ENCODE data around the gene PI4K2B. TPM values are rescaled to one million over a fixed set of nuclear protein-coding genes. Genes with fewer than 3 reads are reported as not detected.
"Not testable (repeated sequence)": the region's sequence is repeated elsewhere in the genome, so short reads cannot be mapped to it uniquely, and the experiment has no call there.

Gene PI4K2B
- 10 to 100 TPM; 40.0 to 40.6 TPM for total RNA-seq

DNA sequence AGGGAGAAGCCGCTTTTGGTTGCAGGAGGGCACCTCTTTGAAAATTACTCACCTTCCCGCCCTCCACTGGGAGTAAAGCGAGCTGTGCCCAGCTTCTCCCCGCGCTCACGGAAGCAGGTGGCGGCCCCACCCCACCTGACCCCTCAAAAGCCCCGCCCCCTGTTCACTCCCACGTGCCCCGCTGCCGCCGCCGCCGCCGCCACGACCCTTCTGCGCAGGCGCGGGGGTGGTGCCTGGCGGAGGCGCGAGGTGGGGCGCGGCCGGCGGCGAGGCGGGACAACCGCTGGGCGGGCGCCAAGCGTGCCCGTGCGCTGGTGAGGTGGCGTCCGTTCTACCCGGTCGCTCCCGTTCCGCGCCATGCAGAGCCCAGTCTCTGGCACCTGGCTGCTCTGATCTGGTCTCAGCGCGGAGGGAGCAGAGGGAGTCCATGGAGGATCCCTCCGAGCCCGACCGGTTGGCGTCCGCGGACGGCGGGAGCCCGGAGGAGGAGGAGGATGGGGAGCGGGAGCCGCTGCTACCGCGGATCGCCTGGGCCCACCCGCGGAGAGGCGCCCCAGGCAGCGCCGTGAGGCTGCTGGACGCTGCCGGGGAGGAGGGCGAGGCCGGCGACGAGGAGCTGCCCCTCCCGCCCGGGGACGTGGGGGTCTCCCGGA is at the start of gene PI4K2B:
Gene PI4K2B (plus strand): TSS at position 297 of the 653 bp plus-strand sequence. CDS start 131 bp downstream, at position 428.
- CTCF ChIA-PET, result interaction anchor here (0.9 to 3.5 kb wide), 5 partner anchors 72 to 133 kb away, joined by 3 to 18 read pairs (median 3); partner anchors contain the start of genes SEPSECS and ZCCHC4

GRCh38 chr4:25184056-25184455 is 49.8 kb upstream of the PI4K2B start:
- POLR2A ChIA-PET, result no interaction called here
- CTCF ChIA-PET, result no interaction called here

More for the DNA sequence above, at the start of gene PI4K2B:
- POLR2A ChIA-PET, result interaction anchor here (0.7 to 2.1 kb wide), 5 partner anchors 72 to 649 kb away, joined by 3 to 11 read pairs (median 3); partner anchors contain the start of genes DHX15, SEPSECS and ZCCHC4

DNA sequence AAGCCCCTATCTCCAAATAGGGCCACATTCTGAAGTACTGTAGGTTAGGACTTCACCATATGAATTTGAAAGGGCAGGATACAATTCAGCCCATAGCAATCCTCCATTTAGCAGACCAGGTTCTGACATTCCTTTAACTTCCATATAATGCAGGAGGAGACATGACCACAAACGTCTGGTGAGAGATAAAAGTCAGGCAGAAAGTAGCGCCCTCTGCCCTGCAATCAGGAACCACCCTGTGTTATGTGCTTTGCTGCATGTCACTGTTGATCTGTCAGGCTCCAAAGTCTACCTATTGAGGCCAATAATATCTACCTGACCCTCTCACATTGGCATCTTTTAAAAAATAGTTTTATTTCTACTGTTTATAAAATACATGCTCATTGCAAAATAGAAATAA is 43.4 kb upstream of the PI4K2B start:
- ChIA-PET CTCF (no interaction called here), POLR2A (no interaction called here)

GRCh38 chr4:25198713-25199112 is 35.1 kb upstream of the PI4K2B start:
- ChIA-PET POLR2A (no interaction called here), CTCF (no interaction called here)

- ChIA-PET CTCF (interaction anchor here (0.7 kb wide), 1 partner anchor 838 kb away, joined by 3 read pairs; no protein-coding TSS in a partner anchor), POLR2A (no interaction called here)
These were observed 25.8 kb upstream of the PI4K2B start for GRCh38 chr4:25207997-25208396.

DNA sequence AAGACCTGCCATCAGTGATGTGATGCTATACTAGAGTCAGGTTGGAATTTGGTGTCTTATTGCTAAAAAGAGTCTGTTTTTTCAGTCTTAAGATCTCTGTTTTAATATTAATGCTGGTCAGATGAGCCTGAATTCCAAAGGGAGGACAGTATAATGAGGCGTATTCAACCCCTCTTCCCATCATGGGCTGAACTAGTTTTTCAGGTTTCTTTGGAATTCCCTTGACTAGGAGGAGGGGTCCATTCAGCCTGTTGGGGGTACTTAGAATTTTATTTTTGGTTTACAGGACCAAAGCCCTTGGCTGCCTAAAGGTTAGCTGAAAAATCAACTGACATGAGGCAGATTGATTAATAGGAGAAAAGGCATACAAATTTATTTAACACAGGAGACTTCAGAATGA is 24.1 kb upstream of the PI4K2B start:
- POLR2A ChIA-PET, result no interaction called here
- CTCF ChIA-PET, result no interaction called here

DNA sequence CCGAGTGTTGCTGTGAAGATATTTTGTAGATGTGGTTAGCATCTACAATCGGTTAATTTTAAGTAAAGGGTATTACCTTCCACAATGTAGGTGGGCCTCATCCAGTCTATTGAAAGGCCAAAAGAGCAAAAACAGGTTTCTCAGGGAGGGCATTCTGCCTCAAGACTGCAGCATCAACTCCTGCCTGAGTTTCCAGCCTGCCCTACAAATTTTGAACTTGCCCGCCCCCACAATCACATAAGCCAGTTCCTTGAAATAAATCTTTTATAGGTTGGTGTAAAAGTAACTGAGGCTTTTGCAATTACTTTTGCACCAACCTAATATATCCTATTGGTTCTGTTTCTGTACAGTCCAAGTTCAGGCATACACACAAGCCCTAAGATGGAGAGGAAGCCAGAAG is 22.1 kb upstream of the PI4K2B start:
- CTCF ChIA-PET, result no interaction called here
- POLR2A ChIA-PET, result no interaction called here

DNA sequence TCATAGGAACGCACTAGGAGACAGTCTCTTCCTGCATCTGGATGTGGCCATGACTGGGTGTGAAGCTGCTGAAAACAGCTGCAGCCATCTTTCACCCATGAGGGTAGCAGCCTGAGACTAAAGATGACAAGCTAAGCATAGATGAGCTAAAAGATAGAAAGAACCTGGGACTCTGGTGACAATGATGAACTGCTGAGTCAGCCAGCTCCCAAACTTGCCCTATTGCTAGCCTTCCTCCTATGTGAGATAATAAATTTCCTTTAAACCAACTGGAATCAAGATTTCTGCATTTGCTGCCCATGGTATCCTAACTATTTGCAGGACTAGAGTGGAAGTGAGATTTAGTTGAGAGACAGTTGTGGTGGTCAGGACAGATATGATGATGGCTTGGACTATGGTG is 21.0 kb upstream of the PI4K2B start:
- CTCF ChIA-PET, result no interaction called here
- POLR2A ChIA-PET, result no interaction called here

- POLR2A ChIA-PET, result no interaction called here
- CTCF ChIA-PET, result no interaction called here
These were observed 20.4 kb upstream of the PI4K2B start for GRCh38 chr4:25213347-25213979.

GRCh38 chr4:25214750-25215149 is 19.1 kb upstream of the PI4K2B start:
- CTCF ChIA-PET, result not testable (repeated sequence)

GRCh38 chr4:25215511-25215910 is 18.3 kb upstream of the PI4K2B start:
- ChIA-PET POLR2A (interaction anchor here (0.6 kb wide), 1 partner anchor 1019 kb away, joined by 4 read pairs; no protein-coding TSS in a partner anchor), CTCF (no interaction called here)

More at GRCh38 chr4:25214750-25215149, 19.1 kb upstream of the PI4K2B start:
- POLR2A ChIA-PET, result not testable (repeated sequence)

DNA sequence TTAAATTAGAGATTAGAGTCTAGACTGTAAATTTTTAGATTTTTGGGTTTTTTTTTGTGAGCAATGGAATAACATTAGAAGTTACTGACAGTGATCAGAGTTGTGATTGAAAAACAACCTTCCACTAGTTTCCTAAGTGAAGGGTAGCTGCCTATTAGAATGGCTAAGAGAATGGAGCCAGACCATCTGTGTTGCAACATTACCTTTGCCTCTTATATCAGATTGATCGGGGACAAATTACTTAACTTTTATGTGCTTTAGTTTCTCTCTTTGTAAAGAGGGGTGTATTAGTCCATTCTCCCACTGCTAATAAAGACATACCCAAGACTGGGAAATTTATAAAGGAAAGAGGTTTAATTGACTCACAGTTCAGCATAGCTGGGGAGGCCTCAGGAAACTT is 12.5 kb upstream of the PI4K2B start:
- ChIA-PET POLR2A (no interaction called here), CTCF (no interaction called here)

DNA sequence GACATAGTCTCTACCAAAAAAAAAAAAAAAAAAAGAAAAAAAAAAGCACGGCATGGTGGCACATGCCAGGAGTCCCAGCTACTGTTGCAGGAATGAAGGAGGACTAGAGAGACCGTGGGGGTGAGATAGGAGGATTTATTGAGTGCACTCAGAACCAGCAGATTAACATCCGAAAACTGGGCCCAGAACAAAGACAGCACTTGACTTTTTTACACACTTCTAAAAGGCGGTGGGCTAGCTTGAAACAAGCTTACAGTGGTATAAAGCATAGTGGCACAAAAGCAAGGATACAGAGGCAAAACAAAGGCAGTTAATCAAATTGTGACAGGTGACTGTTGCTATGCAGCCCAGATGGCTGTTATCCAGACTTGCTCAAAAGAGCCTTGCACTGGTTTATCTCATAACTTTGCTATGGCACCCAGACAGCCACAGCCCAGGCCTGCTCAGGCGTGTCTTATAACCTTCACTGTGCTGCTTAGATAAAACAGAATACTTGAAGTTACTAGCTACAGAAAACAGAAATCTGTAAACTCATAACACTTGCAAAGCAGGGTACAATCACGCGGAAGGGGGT is 9.9 kb upstream of the PI4K2B start:
- POLR2A ChIA-PET, result interaction anchor here (0.5 kb wide), 1 partner anchor 28 kb away, joined by 5 read pairs; no protein-coding TSS in a partner anchor
- CTCF ChIA-PET, result no interaction called here

- ChIA-PET CTCF (interaction anchor here (1.1 kb wide), 1 partner anchor 82 kb away, joined by 3 read pairs; no protein-coding TSS in a partner anchor), POLR2A (no interaction called here)
These were observed 4.0 kb upstream of the PI4K2B start for GRCh38 chr4:25229804-25230203.

- POLR2A ChIA-PET, result interaction anchor here (0.7 to 1.8 kb wide), 4 partner anchors 71 to 81 kb away, joined by 3 to 11 read pairs (median 3); partner anchors contain the start of gene SEPSECS
These were observed 639 bp upstream of the PI4K2B start for GRCh38 chr4:25233194-25233593.

GRCh38 chr4:25234390-25235370 is 847 bp downstream of the PI4K2B start:
- ChIA-PET POLR2A (interaction anchor here (0.6 to 2.1 kb wide), 5 partner anchors 74 to 749 kb away, joined by 3 to 11 read pairs (median 3); partner anchors contain the start of genes DHX15, SEPSECS and ZCCHC4), CTCF (interaction anchor here (0.5 to 3.5 kb wide), 7 partner anchors 12 to 488 kb away, joined by 3 to 18 read pairs (median 3); partner anchors contain the start of genes ANAPC4, SEPSECS and ZCCHC4)

More at GRCh38 chr4:25233194-25233593, 639 bp upstream of the PI4K2B start:
- CTCF ChIA-PET, result interaction anchor here (0.9 to 3.5 kb wide), 4 partner anchors 71 to 134 kb away, joined by 3 to 18 read pairs (median 3); partner anchors contain the start of gene ZCCHC4

- POLR2A ChIA-PET, result interaction anchor here (0.6 to 2.1 kb wide), 2 partner anchors 77 to 144 kb away, joined by 3 to 10 read pairs; partner anchors contain the start of gene ZCCHC4
- CTCF ChIA-PET, result interaction anchor here (0.6 to 3.5 kb wide), 4 partner anchors 44 to 487 kb away, joined by 3 to 18 read pairs (median 3); partner anchors contain the start of genes ANAPC4 and ZCCHC4
These were observed 1.6 kb downstream of the PI4K2B start for GRCh38 chr4:25235401-25235800.

GRCh38 chr4:25236030-25236429 is 2.2 kb downstream of the PI4K2B start:
- CTCF ChIA-PET, result interaction anchor here (0.8 to 1.0 kb wide), 2 partner anchors 44 to 76 kb away, joined by 3 read pairs; no protein-coding TSS in a partner anchor
- POLR2A ChIA-PET, result not testable (repeated sequence)

DNA sequence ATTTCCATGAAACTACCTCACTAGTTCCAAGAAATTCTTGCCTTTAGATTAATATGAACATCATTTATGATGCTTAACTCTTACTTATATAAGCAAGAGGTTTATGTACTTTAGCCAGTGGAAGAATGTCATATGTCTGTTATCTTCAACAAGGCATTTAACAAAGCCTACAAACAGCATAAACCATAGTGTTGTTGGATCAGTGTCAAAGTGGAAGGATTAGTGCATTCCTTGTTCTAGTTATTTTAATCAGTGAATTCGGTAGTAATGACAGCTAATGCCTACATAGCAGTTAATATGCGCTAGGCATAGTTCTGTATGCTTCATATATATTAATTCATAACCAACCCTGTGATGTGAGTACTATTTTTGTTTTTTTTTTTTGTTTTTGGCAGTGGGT is 3.1 kb downstream of the PI4K2B start:
- ChIA-PET POLR2A (no interaction called here), CTCF (interaction anchor here (0.7 kb wide), 1 partner anchor 40 kb away, joined by 4 read pairs; no protein-coding TSS in a partner anchor)
